PFSK-1 (cell line): ENCODE data around the gene LRRC14B.

ENCODE experiments used
- FOXP2 ChIP-seq: optimal IDR thresholded peaks from 2 replicates; pipeline ENCODE3; 2011; ENCODE audit warnings: borderline replicate concordance, control low read depth, inconsistent platforms; ENCODE audit not compliant: insufficient read depth; ENCODE audit errors: extremely low read length, extremely low read depth
- POLR2AphosphoS5 ChIP-seq: IDR thresholded peaks from 2 replicates; pipeline ENCODE4 v1.6.1; 2012; ENCODE audit warnings: low read depth, mild to moderate bottlenecking, control low read depth, low read length, moderate library complexity
- REST ChIP-seq, 2 experiments: IDR thresholded peaks; 2 replicates each; pipeline versions ENCODE4 v1.6.1 to v1.8.0; 2011 to 2012; ENCODE audit warnings: low read depth in 2 of 2, low read length in 2 of 2, control low read depth in 1 of 2, inconsistent platforms in 1 of 2, mild to moderate bottlenecking in 1 of 2, moderate library complexity in 1 of 2; ENCODE audit not compliant: insufficient read depth in 1 of 2
- SIN3A ChIP-seq: IDR thresholded peaks from 2 replicates; pipeline ENCODE4 v1.6.1; 2012; ENCODE audit warnings: mild to moderate bottlenecking, low read length, moderate library complexity, borderline replicate concordance; ENCODE audit not compliant: insufficient read depth
- TAF1 ChIP-seq: IDR thresholded peaks from 2 replicates; pipeline ENCODE4 v1.6.1; 2012; ENCODE audit warnings: low read length, control low read depth, borderline replicate concordance; ENCODE audit not compliant: insufficient read depth

GRCh38 chr5:149745-150485 is 41.4 kb upstream of the LRRC14B start:
- no peak for TF ChIP-seq POLR2AphosphoS5
- no peak for TF ChIP-seq REST (IDR thresholded peaks at IDR 0.05; ENCODE audit: insufficient read depth in 1 of 2, low read depth in 2 of 2, low read length in 2 of 2)
- TF ChIP-seq SIN3A: no peak
- no peak for TF ChIP-seq FOXP2
- TF ChIP-seq TAF1: no peak
